HG02973 (cell line): ENCODE data around the gene GABPA.

Experiments
- ATAC-seq: cut with Tn5 transposase; IDR thresholded peaks from one replicate; pipeline ENCODE4 v1.9.1; 2021; ENCODE audit warnings: moderate library complexity; ENCODE audit not compliant: unreplicated experiment

The GABPA gene

GRCh38 chr21:25801217-25802014, 66.6 kb downstream of the GABPA start:
- peak; percentile 100 for ATAC-seq

DNA sequence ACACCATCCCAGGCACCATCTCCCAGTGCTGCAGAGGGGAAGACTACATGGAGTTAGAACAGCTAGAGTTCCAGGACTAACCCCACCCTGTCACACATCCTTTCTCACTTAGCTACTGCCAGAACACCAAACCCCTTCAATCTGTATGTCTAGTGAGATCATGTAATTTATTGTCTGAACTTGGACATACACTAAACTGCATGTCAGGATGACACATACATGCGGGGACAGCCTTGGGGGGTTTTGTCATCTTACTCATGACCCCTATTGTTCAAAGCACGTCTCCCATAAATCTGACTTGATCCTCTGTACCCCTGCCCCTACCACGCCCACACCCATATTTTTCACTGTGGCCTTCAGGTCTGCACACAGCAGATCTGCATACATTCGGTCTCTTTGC, 71.3 kb downstream of the GABPA start:
- ATAC-seq: no peak

- ATAC-seq: no peak
Observed at GRCh38 chr21:25807191-25807590, 72.4 kb downstream of the GABPA start.

DNA sequence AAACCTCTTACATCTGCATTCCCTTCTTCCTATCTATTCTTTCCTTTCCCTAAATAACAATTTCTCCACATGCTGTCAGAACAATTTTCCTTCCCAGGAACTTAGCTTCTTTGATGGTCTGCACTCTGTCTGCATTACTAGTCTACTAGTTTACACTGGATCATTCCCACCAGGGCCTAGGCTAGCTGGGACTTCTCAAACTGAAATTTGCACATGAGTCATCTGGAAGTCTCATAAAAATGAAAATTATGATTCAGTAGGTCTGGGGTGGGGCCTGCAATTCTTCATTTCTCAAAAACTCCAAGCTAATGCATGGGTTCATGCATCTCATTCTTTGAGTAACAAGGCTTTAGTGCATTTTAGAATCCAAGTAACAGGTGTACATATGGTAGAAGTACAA, 74.2 kb downstream of the GABPA start:
- ATAC-seq: no peak

DNA sequence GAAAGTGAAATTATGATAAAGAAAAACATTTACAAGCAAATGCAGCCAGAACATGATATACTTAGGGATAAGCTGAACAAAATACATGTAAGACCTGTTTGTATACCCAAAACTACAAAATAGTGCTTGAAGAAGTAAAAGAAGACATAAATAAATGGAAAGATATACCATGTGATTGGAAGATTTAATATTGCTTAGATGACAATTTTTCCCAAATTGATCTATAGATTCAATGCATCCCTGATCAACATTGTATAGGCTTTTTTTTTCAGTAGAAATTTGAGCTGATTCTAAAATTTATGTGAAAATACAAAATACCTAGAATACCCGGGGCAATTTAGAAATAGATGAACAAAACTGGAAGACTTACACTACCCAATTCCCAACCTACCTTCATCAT, 76.4 kb downstream of the GABPA start:
- ATAC-seq: no peak

GRCh38 chr21:25813917-25814316, 79.1 kb downstream of the GABPA start:
- no peak for ATAC-seq

GRCh38 chr21:25818121-25818520, 83.3 kb downstream of the GABPA start:
- ATAC-seq: no peak

DNA sequence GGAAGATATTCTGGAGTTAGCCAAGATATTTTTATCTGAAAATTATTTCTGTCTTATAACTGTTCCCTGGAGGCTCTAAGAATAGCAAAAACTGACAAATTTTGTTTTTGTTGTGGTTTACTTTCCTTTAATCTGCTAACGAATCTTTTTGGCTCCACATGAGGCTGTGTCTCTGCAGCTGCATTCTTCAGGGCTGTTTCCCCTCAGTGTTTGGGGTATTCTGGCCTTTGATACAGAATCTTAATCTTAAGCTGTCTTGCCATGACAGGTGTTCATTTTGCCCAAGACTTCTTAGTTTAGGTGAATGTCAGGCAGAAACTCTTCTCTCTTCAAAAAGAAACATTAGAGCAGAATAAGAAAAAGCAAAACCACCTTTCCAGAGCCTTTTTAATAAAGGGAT, 83.8 kb downstream of the GABPA start:
- no peak for ATAC-seq
